Neuron (in vitro differentiated cells): Measurements from ENCODE around the gene TRMT1L.
A peak's percentile ranks its signal among the peaks of the same experiment; 100 is the strongest.
"Not testable (repeated sequence)": the region's sequence is repeated elsewhere in the genome, so short reads cannot be mapped to it uniquely, and the experiment has no call there.

Experiments used
- H2AFZ ChIP-seq: one replicate; pipeline ENCODE4 v1.6.1; 2013; ENCODE audit warnings: low read depth, mild to moderate bottlenecking, inconsistent platforms, low read length, moderate library complexity
- H3K27me3 ChIP-seq: one replicate; pipeline ENCODE4 v1.6.1; 2013; ENCODE audit warnings: low read length; ENCODE audit not compliant: insufficient read depth
- H3K36me3 ChIP-seq: one replicate; pipeline ENCODE4 v1.6.1; 2013; ENCODE audit warnings: low read length; ENCODE audit not compliant: insufficient read depth
- H3K4me1 ChIP-seq: one replicate; pipeline ENCODE4 v1.6.1; 2013; ENCODE audit warnings: low read length; ENCODE audit not compliant: insufficient read depth
- H3K4me3 ChIP-seq: 2 replicates; pipeline ENCODE4 v1.5.1; 2013; ENCODE audit warnings: mild to moderate bottlenecking, low read length, moderate library complexity
- H3K9me3 ChIP-seq: one replicate; pipeline ENCODE4 v1.6.1; 2013; ENCODE audit warnings: low read length

The TRMT1L gene

GRCh38 chr1:185156854-185157598 is at the start of gene TRMT1L, which contains the start of gene SWT1:
TRMT1L (minus strand) TSS chr1:185156953; CDS start chr1:185156712, 241 bp downstream.
SWT1 (plus strand) TSS chr1:185157167; CDS start chr1:185160842, 3,675 bp downstream.
- Histone ChIP-seq H3K4me3 (peak within 1 kb of the TSS; percentile 94), H3K27me3 (no peaks in the 10 kb centered on the region)

GRCh38 chr1:185200889-185201288 is 44.1 kb upstream of the TRMT1L start:
- Histone ChIP-seq H3K4me3 (no peak overlapping the region), H3K27me3 (no peaks in the 10 kb centered on the region), H3K9me3 (peaks cover 2% of the 10 kb centered on the region), H3K4me1 (no peaks in the 10 kb centered on the region), H2AFZ (no peak overlapping the region), H3K36me3 (no peaks in the 10 kb centered on the region)

More at GRCh38 chr1:185156854-185157598, at the start of gene TRMT1L, which contains the start of gene SWT1:
- Histone ChIP-seq H3K36me3 (no peaks in the 10 kb centered on the region), H3K4me1 (peaks cover 17% of the 10 kb centered on the region), H3K9me3 (no peaks in the 10 kb centered on the region), H2AFZ (peak within 1 kb of the TSS; percentile 89)

- not testable (repeated sequence) for H3K4me1 ChIP-seq, H2AFZ ChIP-seq, H3K4me3 ChIP-seq, H3K9me3 ChIP-seq, H3K36me3 ChIP-seq, H3K27me3 ChIP-seq
Measured at GRCh38 chr1:185198712-185199111, 42.0 kb upstream of the TRMT1L start.

- H3K9me3 ChIP-seq: peaks cover 4% of the 10 kb centered on the region
- no peak overlapping the region for H2AFZ ChIP-seq
Measured at GRCh38 chr1:185193756-185194155, 37.0 kb upstream of the TRMT1L start.

GRCh38 chr1:185170291-185170848 is 13.6 kb upstream of the TRMT1L start:
- H3K4me3 ChIP-seq: no peak overlapping the region
- H3K9me3 ChIP-seq: no peaks in the 10 kb centered on the region
- H2AFZ ChIP-seq: peak overlapping the region; percentile 22
- no peaks in the 10 kb centered on the region for H3K4me1 ChIP-seq
- no peaks in the 10 kb centered on the region for H3K27me3 ChIP-seq
- H3K36me3 ChIP-seq: peaks cover 13% of the 10 kb centered on the region

More at GRCh38 chr1:185193756-185194155, 37.0 kb upstream of the TRMT1L start:
- no peaks in the 10 kb centered on the region for H3K27me3 ChIP-seq
- H3K4me1 ChIP-seq: no peaks in the 10 kb centered on the region
- peaks cover 4% of the 10 kb centered on the region for H3K36me3 ChIP-seq
- no peak overlapping the region for H3K4me3 ChIP-seq

- Histone ChIP-seq H3K4me3 (no peak overlapping the region), H2AFZ (no peak overlapping the region), H3K9me3 (no peaks in the 10 kb centered on the region), H3K27me3 (no peaks in the 10 kb centered on the region), H3K4me1 (no peaks in the 10 kb centered on the region), H3K36me3 (peaks cover 11% of the 10 kb centered on the region)
Measured at GRCh38 chr1:185166106-185166505, 9.4 kb upstream of the TRMT1L start.

GRCh38 chr1:185162491-185162890 is 5.7 kb upstream of the TRMT1L start:
- no peak overlapping the region for H2AFZ ChIP-seq
- no peaks in the 10 kb centered on the region for H3K9me3 ChIP-seq

GRCh38 chr1:185159966-185160365 is 3.2 kb upstream of the TRMT1L start:
- Histone ChIP-seq H2AFZ (no peak overlapping the region), H3K9me3 (no peaks in the 10 kb centered on the region), H3K4me1 (peaks cover 16% of the 10 kb centered on the region), H3K4me3 (no peak overlapping the region), H3K36me3 (peaks cover 2% of the 10 kb centered on the region), H3K27me3 (no peaks in the 10 kb centered on the region)

More at GRCh38 chr1:185162491-185162890, 5.7 kb upstream of the TRMT1L start:
- Histone ChIP-seq H3K27me3 (no peaks in the 10 kb centered on the region), H3K36me3 (peaks cover 11% of the 10 kb centered on the region), H3K4me1 (peaks cover 9% of the 10 kb centered on the region), H3K4me3 (no peak overlapping the region)

GRCh38 chr1:185158800-185159199 is 2.0 kb upstream of the TRMT1L start:
- H3K9me3 ChIP-seq: no peaks in the 10 kb centered on the region
- H3K36me3 ChIP-seq: peaks cover 2% of the 10 kb centered on the region
- H3K4me1 ChIP-seq: peaks cover 17% of the 10 kb centered on the region
- H3K4me3 ChIP-seq: no peak overlapping the region
- no peaks in the 10 kb centered on the region for H3K27me3 ChIP-seq
- no peak overlapping the region for H2AFZ ChIP-seq

- no peaks in the 10 kb centered on the region for H3K9me3 ChIP-seq
- no peaks in the 10 kb centered on the region for H3K36me3 ChIP-seq
Measured at GRCh38 chr1:185157599-185158412, 1.1 kb upstream of the TRMT1L start.

GRCh38 chr1:185156288-185156853 is 382 bp downstream of the TRMT1L start:
- Histone ChIP-seq H3K27me3 (no peaks in the 10 kb centered on the region), H2AFZ (peak overlapping the region; percentile 69), H3K4me3 (peak overlapping the region; percentile 94), H3K4me1 (peaks cover 17% of the 10 kb centered on the region), H3K36me3 (peaks cover 1% of the 10 kb centered on the region), H3K9me3 (no peaks in the 10 kb centered on the region)

More at GRCh38 chr1:185157599-185158412, 1.1 kb upstream of the TRMT1L start:
- H3K4me3 ChIP-seq: peak overlapping the region; percentile 94
- H3K27me3 ChIP-seq: no peaks in the 10 kb centered on the region
- peak overlapping the region; percentile 89 for H2AFZ ChIP-seq
- peaks cover 17% of the 10 kb centered on the region for H3K4me1 ChIP-seq

- Histone ChIP-seq H3K4me3 (peak overlapping the region; percentile 94), H3K36me3 (peaks cover 5% of the 10 kb centered on the region), H3K9me3 (no peaks in the 10 kb centered on the region), H3K4me1 (peaks cover 17% of the 10 kb centered on the region), H3K27me3 (no peaks in the 10 kb centered on the region), H2AFZ (peak overlapping the region; percentile 69)
Measured at GRCh38 chr1:185155600-185156287, 1.0 kb downstream of the TRMT1L start.
